Neutrophil (primary cell): Measurements from ENCODE around the gene NOL6.

Experiments used
- H3K27ac ChIP-seq: fragments of 200-600 bp; sonication (generic); 2 replicates; pipeline ENCODE4 v1.5.1; 2016; ENCODE audit warnings: mild to moderate bottlenecking, moderate library complexity
- H3K27me3 ChIP-seq: fragments of 200-600 bp; sonication (generic); 2 replicates; pipeline ENCODE4 v1.6.0; 2016; ENCODE audit warnings: mild to moderate bottlenecking
- H3K36me3 ChIP-seq: fragments of 200-600 bp; sonication (generic); 2 replicates; pipeline ENCODE4 v1.5.1; 2017
- H3K4me1 ChIP-seq, 2 experiments: fragments of 200-600 bp in 1 of 2; sonication (generic) in 1 of 2; 1 replicate in 1 of 2; 2 replicates in 1 of 2; pipeline versions ENCODE4 v1.5.1 to v1.6.1; 2013 to 2016; ENCODE audit warnings: low read depth in 1 of 2, low read length in 1 of 2, mild to moderate bottlenecking in 1 of 2, moderate library complexity in 1 of 2; ENCODE audit not compliant: control insufficient read depth in 1 of 2, insufficient read depth in 1 of 2
- H3K4me3 ChIP-seq, 2 experiments: fragments of 200-600 bp in 1 of 2; sonication (generic) in 1 of 2; 1 replicate in 1 of 2; 2 replicates in 1 of 2; pipeline ENCODE4 v1.5.1; 2013 to 2016; ENCODE audit warnings: low read depth in 1 of 2, low read length in 1 of 2, mild to moderate bottlenecking in 1 of 2, moderate library complexity in 1 of 2
- H3K9me3 ChIP-seq: fragments of 200-600 bp; sonication (generic); 2 replicates; pipeline ENCODE4 v1.5.1; 2016
- TF ChIP-seq, protein P1 (sequence below): fragments of 200-600 bp; sonication (generic); IDR thresholded peaks from 2 replicates; pipeline ENCODE4 v1.5.1; 2016; ENCODE audit warnings: antibody characterized with exemption

NOL6 gene

DNA sequence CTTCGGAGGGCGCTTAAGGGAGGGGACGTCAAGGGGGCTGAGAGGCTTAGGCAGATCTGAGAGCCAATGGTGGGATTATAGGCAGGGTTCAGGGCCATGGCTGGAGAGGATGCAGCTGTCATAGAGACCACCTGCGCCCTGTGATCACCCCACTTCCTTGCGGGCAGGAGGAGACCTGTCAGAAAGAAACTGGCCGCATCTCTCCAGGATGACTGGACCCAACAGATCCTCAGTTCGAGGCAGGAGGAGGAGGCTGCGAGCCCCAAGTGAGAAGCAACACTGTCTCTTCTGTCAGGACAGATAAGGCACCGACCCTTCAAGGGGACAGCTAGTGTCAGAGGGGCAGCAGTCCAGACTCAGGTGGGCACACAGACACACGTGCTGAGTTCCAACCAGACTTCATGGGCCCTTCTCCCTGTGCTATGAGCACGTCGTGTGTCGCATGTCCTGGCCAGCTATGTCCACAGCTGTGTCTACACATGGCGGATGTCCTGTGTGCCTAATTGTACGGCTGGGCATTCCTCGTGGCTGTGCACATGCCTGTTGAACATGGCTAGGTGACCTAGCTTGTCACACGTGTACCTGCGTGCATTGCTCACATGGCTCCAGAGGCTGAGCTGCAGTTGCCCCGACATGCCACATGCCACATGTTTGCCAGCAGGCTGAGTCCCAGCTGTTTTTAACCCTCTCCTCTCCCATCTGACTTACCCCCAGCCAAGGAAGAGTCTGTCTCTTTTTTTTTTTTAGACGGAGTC is 25.7 kb downstream of the NOL6 start:
- no peak overlapping the region for H3K27ac ChIP-seq
- peak overlapping the region in 1 of 2 experiments; percentile 30 for H3K4me3 ChIP-seq
- peaks cover 7 to 10% of the 10 kb centered on the region in 2 experiments for H3K4me1 ChIP-seq

GRCh38 chr9:33446946-33447798 is 26.6 kb downstream of the NOL6 start, which contains the start of gene AQP3:
Gene AQP3 (minus strand): TSS chr9:33447593. CDS start chr9:33447530, 63 bp downstream.
- H3K4me1 ChIP-seq, result peaks cover 7 to 10% of the 10 kb centered on the region in 2 experiments
- H3K9me3 ChIP-seq, result no peaks in the 10 kb centered on the region
- peaks cover 44% of the 10 kb centered on the region for H3K27me3 ChIP-seq
- no peak within 1 kb of the TSS for H3K27ac ChIP-seq
- TF ChIP-seq, protein P1, sequence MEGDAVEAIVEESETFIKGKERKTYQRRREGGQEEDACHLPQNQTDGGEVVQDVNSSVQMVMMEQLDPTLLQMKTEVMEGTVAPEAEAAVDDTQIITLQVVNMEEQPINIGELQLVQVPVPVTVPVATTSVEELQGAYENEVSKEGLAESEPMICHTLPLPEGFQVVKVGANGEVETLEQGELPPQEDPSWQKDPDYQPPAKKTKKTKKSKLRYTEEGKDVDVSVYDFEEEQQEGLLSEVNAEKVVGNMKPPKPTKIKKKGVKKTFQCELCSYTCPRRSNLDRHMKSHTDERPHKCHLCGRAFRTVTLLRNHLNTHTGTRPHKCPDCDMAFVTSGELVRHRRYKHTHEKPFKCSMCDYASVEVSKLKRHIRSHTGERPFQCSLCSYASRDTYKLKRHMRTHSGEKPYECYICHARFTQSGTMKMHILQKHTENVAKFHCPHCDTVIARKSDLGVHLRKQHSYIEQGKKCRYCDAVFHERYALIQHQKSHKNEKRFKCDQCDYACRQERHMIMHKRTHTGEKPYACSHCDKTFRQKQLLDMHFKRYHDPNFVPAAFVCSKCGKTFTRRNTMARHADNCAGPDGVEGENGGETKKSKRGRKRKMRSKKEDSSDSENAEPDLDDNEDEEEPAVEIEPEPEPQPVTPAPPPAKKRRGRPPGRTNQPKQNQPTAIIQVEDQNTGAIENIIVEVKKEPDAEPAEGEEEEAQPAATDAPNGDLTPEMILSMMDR, result no peak
- H3K4me3 ChIP-seq, result peak within 1 kb of the TSS in 1 of 2 experiments; percentile 30
- H3K36me3 ChIP-seq, result no peaks in the 10 kb centered on the region

More for the DNA sequence above, 25.7 kb downstream of the NOL6 start:
- H3K9me3 ChIP-seq, result no peaks in the 10 kb centered on the region
- H3K36me3 ChIP-seq, result no peaks in the 10 kb centered on the region
- peaks cover 44% of the 10 kb centered on the region for H3K27me3 ChIP-seq
- TF ChIP-seq, protein P1, result no peak

DNA sequence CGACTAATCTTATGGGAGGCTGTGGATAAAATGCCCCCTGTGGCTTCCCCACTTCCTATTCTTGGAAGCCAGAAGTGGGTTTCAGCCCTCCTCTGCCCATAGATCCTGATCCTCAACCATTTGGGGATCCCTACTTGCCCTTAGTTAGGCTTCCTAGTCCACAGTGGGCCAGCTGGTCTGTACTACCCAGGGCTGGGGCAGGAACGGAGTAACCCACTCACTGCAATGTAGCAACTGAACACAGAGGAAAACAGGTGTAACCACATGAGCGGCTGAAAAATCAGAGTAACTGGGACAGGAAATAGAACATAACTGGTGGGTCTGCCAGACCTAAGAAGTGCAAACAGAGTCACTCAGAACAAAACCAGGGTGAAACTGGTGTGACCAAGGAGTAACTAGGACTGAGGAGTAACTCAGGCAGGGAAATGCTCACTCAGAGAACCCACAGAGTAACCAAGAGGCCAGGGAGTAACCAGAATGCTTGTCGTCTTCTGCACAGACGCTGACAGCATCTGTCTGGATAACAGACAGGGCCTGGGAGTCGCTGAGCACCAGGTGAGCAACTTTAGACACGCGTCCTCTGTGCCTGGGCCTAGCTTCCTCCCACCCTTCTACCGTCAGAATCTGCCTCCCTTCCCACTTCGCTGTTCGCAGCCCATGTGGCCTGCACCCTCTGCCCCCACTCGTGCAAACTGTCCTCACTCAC is 27.3 kb downstream of the NOL6 start:
- no peaks in the 10 kb centered on the region for H3K36me3 ChIP-seq
- no peak overlapping the region for H3K4me3 ChIP-seq
- H3K27me3 ChIP-seq, result peaks cover 44% of the 10 kb centered on the region
- TF ChIP-seq, protein P1, result no peak
- H3K4me1 ChIP-seq, result peaks cover 7 to 10% of the 10 kb centered on the region in 2 experiments
- H3K27ac ChIP-seq, result no peak overlapping the region
- H3K9me3 ChIP-seq, result no peaks in the 10 kb centered on the region

GRCh38 chr9:33445389-33446239 is 28.1 kb downstream of the NOL6 start:
- Histone ChIP-seq H3K27ac (no peak overlapping the region), H3K4me3 (no peak overlapping the region), H3K36me3 (no peaks in the 10 kb centered on the region), H3K9me3 (no peaks in the 10 kb centered on the region), H3K4me1 (peaks cover 7 to 10% of the 10 kb centered on the region in 2 experiments), H3K27me3 (peaks cover 44% of the 10 kb centered on the region)
- TF ChIP-seq, protein P1, result no peak
